ENCODE measurements around the gene LCP2.

DNA sequence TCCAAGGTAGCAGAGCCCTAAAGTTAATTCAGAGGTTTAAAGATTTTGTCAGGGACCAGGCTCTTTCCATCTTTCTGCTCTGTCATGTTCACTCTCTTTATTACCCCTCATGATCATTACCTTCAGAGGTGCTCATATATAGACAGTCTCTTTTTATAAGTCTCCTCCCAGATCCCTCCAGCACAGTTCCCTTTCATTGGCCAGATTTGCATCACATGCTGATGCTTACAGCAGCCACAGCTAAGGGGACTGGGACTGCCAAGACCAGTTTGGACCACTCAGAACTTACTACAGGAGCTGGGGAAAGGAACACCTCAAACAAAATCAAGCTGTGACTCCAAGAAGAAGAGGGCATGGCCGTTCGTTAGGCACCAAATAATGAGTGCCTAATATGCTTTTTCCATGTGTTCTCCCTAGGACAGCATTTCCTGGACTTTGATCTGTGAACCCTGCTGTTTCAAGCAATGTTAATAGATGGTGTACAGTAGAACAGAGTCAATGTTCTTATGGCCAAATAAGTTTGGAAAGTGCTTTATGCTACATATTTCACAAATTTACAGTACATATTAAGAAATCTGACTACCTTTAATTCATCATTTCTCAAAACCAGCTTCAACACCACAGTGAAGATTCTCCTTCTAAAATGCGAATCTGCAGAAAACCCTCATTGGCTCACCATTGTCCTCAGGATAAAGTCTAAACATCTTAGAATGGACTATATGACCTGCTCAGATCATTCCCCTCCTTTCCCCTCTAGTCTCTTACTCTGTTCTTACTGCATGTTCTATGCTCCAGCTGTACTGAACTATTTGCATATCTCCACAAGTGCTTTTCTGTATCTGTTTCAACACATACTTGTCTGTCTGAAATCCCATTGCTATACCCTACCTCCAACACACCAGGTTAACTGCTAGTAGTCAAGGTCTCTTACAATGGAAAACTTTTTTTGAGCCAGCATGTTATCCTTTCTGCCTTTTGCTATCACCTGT is 61.4 kb downstream of the LCP2 start:
- TF ChIP-seq SMC3 (IDR thresholded peaks at IDR 0.05; ENCODE audit: borderline replicate concordance, low read length) (no peak), POLR2A (IDR thresholded peaks at IDR 0.05; ENCODE audit: low read depth, low read length) (no peak), POLR2AphosphoS2 (IDR thresholded peaks at IDR 0.05; ENCODE audit: low read depth, low read length) (no peak)
- TF ChIP-seq, protein P1, sequence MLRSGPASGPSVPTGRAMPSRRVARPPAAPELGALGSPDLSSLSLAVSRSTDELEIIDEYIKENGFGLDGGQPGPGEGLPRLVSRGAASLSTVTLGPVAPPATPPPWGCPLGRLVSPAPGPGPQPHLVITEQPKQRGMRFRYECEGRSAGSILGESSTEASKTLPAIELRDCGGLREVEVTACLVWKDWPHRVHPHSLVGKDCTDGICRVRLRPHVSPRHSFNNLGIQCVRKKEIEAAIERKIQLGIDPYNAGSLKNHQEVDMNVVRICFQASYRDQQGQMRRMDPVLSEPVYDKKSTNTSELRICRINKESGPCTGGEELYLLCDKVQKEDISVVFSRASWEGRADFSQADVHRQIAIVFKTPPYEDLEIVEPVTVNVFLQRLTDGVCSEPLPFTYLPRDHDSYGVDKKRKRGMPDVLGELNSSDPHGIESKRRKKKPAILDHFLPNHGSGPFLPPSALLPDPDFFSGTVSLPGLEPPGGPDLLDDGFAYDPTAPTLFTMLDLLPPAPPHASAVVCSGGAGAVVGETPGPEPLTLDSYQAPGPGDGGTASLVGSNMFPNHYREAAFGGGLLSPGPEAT (IDR thresholded peaks at IDR 0.05; ENCODE audit: low read depth): no peak
